PFSK-1 (cell line): Measurements from ENCODE around the gene IQCE.

Experiments used
- REST ChIP-seq, 2 experiments: IDR thresholded peaks; 2 replicates each; pipeline versions ENCODE4 v1.6.1 to v1.8.0; 2011 to 2012; ENCODE audit warnings: low read depth in 2 of 2, low read length in 2 of 2, control low read depth in 1 of 2, inconsistent platforms in 1 of 2, mild to moderate bottlenecking in 1 of 2, moderate library complexity in 1 of 2; ENCODE audit not compliant: insufficient read depth in 1 of 2
- TAF1 ChIP-seq: IDR thresholded peaks from 2 replicates; pipeline ENCODE4 v1.6.1; 2012; ENCODE audit warnings: low read length, control low read depth, borderline replicate concordance; ENCODE audit not compliant: insufficient read depth

DNA sequence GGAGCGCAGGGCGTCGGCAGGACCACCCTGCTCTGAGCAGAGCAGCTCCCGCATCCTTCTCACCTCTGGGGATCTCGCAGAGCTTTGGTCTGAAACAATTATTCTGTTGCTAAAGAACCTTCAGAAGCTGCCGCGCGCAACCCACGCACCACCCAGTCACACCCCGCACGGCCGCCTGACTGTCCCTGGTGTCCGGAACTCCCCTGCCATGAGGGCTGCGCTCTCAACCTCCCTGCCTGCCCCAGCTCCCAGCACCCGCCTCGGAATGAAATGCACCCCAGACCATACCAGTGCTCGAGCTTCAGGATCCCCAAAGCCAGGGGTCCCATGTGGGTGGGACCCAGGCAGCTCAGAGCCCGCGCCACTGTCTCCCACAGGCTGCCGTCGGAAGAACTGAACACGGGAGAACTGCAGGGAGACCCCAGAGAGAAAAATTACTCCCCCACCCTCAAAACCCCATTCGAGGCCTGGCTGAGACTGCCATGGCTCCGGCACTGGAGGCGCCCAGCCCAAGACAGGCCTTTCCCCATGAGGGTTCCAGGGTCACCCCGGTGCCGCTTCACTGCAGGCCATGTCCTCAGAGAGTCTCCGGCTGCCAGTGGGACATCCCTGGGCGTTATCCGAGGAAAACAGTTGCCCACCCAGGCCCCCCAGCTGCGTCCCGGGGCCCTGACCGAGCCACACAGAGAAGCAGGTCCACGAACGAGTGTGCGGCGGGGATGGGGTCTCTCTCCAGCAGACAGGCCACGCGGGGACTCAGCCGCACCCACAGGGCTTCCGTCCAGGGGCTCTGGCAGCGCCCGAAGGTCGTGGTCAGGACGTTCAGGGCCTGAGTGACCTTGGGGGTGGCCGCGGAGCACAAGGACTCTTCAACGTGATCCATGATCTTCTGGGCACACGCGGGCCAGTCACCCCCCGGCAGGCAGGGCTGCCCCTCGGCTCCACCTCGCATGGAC is 15.6 kb upstream of the IQCE start:
- TF ChIP-seq TAF1 (no peak), REST (IDR thresholded peaks at IDR 0.05; ENCODE audit: insufficient read depth in 1 of 2, low read depth in 2 of 2, low read length in 2 of 2) (no peak)
